T1000 (cell line): Measurements from ENCODE around the gene DIDO1.

Experiments
- DNase-seq: peaks from one replicate; lab custom pipeline; 2025; ENCODE audit warnings: mixed read lengths; lab: John Stamatoyannopoulos, UW

The DIDO1 gene

DNA sequence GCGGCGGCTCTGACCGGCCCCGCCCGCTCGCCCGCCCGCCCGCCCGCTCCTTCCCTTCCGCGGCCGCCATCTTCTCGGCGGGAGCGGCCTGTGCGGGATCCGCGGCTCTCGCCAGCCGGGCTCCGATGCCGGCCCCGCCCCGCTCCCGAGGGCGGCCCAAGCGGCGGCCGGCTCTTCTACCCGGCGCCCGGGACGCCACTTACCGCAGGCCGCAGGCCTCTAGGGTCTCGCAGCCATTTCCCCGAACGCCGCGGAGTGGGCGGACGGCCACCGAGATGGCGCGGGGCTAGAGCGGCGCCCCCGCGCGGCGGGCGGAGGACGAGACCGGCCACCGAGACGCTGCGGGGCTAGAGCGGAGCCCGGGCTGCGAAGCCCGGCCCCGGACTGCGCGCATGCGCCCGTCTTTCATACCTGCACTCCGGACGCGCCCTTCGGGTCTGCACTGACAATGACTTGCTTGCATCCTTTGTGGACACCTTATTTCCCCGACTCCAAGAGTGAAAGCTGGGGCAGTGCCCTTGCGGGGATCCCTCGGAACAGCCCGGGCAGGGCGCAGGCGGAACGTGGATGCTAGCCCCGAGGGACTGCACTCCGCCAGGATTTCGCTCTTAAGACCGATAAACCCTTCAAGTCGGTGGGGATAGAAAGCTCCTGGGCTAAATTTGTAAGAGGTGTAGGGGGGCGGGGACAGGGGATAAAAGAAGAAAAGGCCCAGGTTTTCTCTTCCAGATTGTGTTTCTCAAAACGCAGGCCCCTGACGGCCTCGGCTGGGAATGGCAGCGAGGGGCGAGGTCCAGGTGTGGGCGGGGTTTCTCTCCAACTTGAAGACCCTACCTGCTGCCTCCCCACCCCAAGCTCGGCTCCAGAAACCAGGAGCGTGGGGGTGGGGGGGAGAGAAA, at the start of gene DIDO1:
DIDO1 (minus strand) TSS at position 277 of the 899 bp plus-strand sequence.
- peak; percentile 59 for DNase-seq

DNA sequence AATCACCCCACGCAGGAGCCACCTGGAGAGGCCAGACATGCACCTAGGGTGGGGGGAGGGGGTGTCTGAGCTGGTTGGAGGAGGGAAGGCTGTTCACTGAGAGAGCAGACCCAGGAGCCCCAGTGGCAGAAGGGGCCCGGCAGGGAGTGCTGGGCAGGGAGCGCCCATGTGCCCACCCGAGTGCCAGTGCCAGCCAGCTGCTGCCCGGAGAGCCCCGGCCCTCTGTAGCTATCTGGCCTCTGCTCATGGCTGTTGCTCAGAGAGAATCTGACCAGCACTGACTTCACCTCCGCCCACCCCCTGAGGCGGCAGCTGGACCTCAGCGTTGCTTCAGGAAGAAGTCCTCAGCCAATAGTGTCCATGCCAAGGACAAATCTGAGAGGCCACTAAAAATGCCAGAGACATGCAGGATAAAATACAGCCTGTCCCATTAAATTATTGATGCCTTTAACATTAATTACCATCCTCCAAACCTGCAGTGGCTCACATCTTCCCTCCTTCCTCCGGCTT, 49.0 kb upstream of the DIDO1 start:
- DNase-seq, result no peak

DNA sequence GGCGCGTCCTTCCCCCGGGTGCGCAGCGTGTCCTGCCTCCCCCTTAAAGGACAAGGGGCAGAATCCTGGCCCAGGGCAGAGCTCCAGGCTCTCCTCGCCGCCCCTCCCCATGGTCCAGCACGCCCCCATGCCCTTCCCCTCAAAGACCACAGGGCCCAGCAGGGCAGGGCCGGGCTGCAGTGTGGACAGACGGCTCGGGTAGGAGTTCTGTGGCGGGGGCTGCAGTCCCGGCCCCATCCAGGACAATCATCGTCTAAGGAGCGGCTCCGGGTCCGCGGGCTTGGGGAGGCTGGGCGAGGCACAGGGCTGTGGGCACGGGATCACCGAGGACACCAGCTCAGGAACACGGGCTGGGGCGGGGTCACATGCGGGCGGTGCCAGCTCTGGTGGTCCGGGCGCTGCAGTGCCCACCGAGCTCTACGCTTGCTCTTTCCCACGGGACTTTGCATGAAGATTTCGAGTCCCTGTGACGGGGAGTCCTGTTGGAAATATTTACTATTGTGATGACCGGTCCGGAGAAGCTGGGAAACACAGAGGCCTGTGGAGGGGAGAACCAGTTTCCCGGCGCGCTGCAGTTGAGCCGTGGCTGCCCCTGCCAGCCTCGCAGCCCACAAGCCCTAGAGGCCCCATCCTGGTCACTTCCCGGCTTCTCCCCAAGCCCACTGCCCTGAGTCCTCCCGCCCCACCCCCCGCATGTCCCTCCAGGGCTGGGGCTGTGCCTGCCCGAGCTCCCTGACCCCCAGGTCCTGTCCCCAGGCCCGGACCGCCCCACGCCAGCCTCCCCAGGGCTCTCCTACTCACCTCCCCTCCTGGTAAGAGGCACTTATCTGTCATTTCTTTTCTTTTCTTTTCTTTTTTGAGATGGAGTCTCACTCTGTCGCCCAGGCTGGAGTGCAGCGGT, 46.8 kb upstream of the DIDO1 start:
- no peak for DNase-seq

- peak; percentile 67 for DNase-seq
Measured at GRCh38 chr20:62971950-62972844, 45.9 kb upstream of the DIDO1 start.

GRCh38 chr20:62971211-62971949, 45.1 kb upstream of the DIDO1 start:
- no peak for DNase-seq

GRCh38 chr20:62970307-62971210, 44.3 kb upstream of the DIDO1 start:
- DNase-seq, result no peak

DNA sequence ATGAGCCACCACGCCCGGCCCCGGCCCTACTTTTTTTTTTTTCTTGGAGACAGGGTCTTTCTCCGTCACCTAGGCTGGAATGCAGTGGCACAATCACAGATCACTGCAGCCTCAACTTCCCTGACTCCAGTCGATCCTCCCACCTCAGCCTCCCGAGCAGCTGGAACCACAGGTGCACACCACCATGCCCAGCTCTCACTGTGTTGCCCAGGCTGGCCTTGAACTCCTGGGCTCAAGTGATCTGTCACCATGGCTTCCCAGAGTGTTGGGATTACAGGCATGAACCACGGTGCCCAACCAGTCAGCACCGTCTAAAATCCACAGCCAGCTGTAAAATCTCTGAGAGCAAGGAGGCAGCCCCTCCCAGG, 43.6 kb upstream of the DIDO1 start:
- DNase-seq, result no peak

GRCh38 chr20:62969179-62969760, 43.0 kb upstream of the DIDO1 start:
- DNase-seq, result no peak

GRCh38 chr20:62968378-62969178, 42.3 kb upstream of the DIDO1 start:
- DNase-seq, result no peak

DNA sequence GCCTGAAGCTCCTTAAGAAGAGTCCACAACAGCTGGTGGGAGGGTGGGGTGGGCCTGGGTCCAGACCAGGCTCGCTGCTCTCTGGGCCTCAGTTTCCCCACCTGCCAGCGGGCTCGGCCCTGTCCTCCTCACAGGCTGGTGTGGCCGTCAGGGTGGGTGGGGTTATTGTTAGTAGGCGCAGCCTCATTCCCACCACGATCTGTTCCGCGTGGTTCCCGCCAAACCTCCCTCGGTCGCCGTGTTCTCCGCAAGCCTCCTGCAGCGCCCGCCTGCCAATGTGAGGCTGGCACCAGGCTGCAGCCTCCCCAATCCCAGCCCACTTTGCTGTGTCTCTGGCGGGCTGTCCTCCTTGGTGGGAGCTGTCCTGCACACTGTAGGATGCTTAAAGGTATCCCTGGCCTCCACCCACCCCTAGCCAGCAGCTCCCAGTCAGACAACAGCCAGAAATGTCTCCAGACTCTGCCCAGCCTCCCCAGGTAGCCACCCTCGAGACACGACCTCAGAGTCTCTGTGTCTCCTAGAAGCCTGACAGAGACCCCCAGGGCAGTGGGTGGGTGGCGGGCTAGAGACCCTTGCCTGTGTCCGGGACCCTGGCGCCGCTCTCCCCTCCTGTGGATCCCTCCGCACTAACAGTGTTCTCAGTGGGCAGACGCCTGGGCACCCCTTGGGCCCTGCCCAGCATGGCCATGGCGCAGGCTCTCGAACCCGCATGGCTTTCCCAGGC, 41.5 kb upstream of the DIDO1 start:
- no peak for DNase-seq

- no peak for DNase-seq
Measured at GRCh38 chr20:62967149-62967501, 40.8 kb upstream of the DIDO1 start.

- DNase-seq, result no peak
Measured at GRCh38 chr20:62966212-62967148, 40.2 kb upstream of the DIDO1 start.

- DNase-seq, result no peak
Measured at GRCh38 chr20:62965363-62965771, 39.1 kb upstream of the DIDO1 start.

DNA sequence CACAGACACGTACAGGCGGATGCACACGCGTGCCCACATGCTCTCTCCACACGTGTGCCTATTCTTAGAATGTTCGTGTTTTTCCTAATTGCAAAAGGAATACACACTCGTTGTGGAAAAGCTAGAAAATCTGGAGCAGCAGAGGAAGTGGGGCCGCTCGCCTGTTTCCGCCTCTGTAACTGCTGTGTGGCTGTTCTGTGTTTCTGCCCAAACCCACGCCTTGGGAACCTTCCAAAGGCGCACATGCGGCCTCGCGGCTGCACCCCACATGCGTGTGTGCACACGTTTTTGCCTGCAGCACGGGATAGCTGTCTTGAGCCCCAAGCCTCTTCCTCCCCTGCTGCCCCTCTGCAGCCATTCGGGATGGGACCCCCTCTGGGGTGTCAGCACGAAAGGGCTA, 38.4 kb upstream of the DIDO1 start:
- DNase-seq, result no peak

DNA sequence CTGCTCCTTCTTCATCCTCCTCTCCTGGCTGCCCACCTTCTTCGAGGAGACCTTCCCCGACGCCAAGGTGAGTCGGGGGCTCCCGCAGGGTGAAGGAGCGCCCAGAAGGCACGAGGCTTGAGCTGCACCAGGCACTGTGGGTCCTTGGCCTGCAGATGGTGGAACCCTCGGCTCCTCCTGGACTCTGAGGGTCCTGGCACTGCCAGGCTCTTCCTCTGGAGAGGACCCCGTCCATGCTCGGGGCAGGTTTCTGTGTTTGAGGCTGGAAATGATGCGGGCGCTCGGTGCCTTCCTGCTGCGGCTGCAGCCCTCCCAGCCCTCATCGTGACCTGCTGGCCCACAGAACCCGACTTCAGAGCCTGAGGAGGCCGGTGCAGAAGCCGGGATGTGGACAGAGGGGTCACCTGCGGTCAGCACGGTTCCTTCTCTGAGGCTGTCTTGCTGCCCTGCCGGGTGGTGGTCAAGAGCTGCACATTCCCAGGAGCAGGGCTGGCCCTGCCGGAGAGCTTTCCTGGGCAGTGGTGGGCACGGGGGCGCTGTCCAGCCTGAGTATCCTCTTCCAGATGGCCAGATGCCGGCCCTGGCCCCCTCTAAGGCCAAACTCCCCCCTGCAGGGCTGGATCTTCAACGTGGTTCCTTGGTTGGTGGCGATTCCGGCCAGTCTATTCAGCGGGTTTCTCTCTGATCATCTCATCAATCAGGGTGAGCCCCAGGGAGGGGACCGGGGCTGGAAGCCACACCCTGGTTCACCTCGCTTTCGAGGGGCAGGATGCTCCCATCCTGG, 37.5 kb upstream of the DIDO1 start:
- DNase-seq, result no peak
